ENCODE measurements around the gene EDC4. TPM values are rescaled to one million over a fixed set of nuclear protein-coding genes. Genes with fewer than 3 reads are reported as not detected.

Gene EDC4, protein sequence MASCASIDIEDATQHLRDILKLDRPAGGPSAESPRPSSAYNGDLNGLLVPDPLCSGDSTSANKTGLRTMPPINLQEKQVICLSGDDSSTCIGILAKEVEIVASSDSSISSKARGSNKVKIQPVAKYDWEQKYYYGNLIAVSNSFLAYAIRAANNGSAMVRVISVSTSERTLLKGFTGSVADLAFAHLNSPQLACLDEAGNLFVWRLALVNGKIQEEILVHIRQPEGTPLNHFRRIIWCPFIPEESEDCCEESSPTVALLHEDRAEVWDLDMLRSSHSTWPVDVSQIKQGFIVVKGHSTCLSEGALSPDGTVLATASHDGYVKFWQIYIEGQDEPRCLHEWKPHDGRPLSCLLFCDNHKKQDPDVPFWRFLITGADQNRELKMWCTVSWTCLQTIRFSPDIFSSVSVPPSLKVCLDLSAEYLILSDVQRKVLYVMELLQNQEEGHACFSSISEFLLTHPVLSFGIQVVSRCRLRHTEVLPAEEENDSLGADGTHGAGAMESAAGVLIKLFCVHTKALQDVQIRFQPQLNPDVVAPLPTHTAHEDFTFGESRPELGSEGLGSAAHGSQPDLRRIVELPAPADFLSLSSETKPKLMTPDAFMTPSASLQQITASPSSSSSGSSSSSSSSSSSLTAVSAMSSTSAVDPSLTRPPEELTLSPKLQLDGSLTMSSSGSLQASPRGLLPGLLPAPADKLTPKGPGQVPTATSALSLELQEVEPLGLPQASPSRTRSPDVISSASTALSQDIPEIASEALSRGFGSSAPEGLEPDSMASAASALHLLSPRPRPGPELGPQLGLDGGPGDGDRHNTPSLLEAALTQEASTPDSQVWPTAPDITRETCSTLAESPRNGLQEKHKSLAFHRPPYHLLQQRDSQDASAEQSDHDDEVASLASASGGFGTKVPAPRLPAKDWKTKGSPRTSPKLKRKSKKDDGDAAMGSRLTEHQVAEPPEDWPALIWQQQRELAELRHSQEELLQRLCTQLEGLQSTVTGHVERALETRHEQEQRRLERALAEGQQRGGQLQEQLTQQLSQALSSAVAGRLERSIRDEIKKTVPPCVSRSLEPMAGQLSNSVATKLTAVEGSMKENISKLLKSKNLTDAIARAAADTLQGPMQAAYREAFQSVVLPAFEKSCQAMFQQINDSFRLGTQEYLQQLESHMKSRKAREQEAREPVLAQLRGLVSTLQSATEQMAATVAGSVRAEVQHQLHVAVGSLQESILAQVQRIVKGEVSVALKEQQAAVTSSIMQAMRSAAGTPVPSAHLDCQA (N-terminal part only)
- polyA plus RNA-seq (2011; rRNA removed) (21.0 and 35.3 TPM in 2 replicates), polyA plus RNA-seq (2017; fragmentation: RNase III; extraction: RNeasy Plus Mini Kit Qiagen cat#74134 plus additional on column Dnase treatment) (54.9 to 60.4 TPM (median 58.1 TPM) in 3 replicates), polyA minus RNA-seq (2011; rRNA and poly(A)+ RNA removed) (75.8 and 94.7 TPM in 2 replicates)
- polyA plus RNA-seq (2012; cell fraction: cytosol; rRNA removed), result 59.8 and 74.8 TPM in 2 replicates
- polyA plus RNA-seq (2012; cell fraction: nucleus; rRNA removed), result 294 and 395 TPM in 2 replicates

DNA sequence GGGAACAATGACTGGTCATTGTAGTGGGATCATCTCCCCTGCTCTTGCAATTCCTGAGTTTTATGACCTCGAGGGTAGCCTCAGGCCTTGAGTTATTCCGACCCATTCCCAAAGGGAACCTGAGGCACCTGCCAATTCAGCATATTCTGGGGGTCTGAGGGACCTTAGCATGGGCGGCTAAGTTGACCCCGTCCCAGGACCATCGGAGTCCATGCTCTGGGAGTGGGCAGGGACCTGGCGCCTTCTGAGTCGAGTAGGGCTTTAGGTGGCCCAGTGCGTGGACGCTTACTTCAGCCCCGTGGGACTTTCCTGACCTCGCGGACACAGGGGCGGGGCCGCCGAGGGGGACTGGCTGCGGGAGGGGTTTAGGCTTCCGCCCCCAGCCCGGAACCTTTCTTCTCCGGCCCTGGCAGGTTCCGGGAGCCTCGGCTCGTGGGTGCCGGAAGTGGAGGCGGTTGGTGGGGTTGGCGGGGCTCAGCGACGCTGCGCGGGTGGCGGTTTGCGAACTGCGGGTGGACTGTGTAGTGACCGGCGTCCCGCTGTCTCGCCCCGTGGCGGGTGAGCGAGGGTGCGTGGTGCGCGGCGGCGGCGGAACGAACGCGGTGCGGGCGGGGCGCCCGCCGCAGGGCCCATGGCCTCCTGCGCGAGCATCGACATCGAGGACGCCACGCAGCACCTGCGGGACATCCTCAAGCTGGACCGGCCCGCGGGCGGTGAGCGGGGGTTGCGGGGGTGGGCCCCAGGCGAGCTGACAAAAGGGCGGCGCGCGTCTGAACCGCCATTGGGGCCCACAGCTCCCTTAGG lies at the start of gene EDC4:
Gene EDC4 (plus strand): TSS at position 422 of the 804 bp plus-strand sequence. CDS start 210 bp downstream, at position 632.
- 5% methylated on average over 56 of the region's 72 CpGs for WGBS (ENCODE audit: missing lambda C conversion rate)
- peak; percentile 87 to 92 for ATAC-seq
- Histone ChIP-seq H3K27ac (peak within 1 kb of the TSS; percentile 95 to 97), H3K9me3 (no peaks in the 10 kb centered on the region), H3K4me1 (peaks cover 24% of the 10 kb centered on the region; the same call in 2 of the 3 replicates), H3K4me2 (peak within 1 kb of the TSS; percentile 99), H3K4me3 (peak within 1 kb of the TSS; percentile 99)
- ChIA-PET CTCF (interaction anchor here (0.9 to 17.4 kb wide), 7 partner anchors 10 to 200 kb away, joined by 3 to 370 read pairs (median 12); partner anchors contain the start of genes CTRL, NRN1L and PSMB10), POLR2A (interaction anchor here (0.8 to 0.9 kb wide), 2 partner anchors 10 to 27 kb away, joined by 4 to 5 read pairs; no protein-coding TSS in a partner anchor)
- FAIRE-seq, result no peak
- peak; percentile 83 to 89 for DNase-seq (ENCODE audit: low read depth in 1 of 2, low spot score in 1 of 2)
- no peak for TF ChIP-seq ZFP36 (IDR thresholded peaks at IDR 0.05; ENCODE audit: borderline replicate concordance, partially characterized antibody)
- no peak for TF ChIP-seq FOXS1 (CRISPR knock-in tag; IDR thresholded peaks at IDR 0.05)
- TF ChIP-seq MAFK (IDR thresholded peaks at IDR 0.05; ENCODE audit: partially characterized antibody), result peak; percentile 77
- peak; percentile 83 for TF ChIP-seq POLR2A (IDR thresholded peaks at IDR 0.05; ENCODE audit: low read length)
- TF ChIP-seq FOSB (CRISPR knock-in tag; IDR thresholded peaks at IDR 0.05), result peak; percentile 77
- TF ChIP-seq HOXB13 (CRISPR knock-in tag; IDR thresholded peaks at IDR 0.05; ENCODE audit: low read depth), result no peak
- TF ChIP-seq EHMT2 (IDR thresholded peaks at IDR 0.05; ENCODE audit: low read depth), result no peak
- TF ChIP-seq NFE2L2 (conservative IDR thresholded peaks at IDR 0.05; ENCODE audit: low read length), result no peak
- 0 out of 2 replicates have a peak, but pooled peaks have one; percentile 64 for TF ChIP-seq POLR2AphosphoS2 (conservative IDR thresholded peaks at IDR 0.05; ENCODE audit: low read length)
- no peak for TF ChIP-seq CBX8 (IDR thresholded peaks at IDR 0.05)
- no peak for TF ChIP-seq HOXA7 (CRISPR knock-in tag; IDR thresholded peaks at IDR 0.05)
- TF ChIP-seq SMC3 (IDR thresholded peaks at IDR 0.05), result 0 out of 3 replicates have a peak, but pooled peaks have one; percentile 17
- no peak; the same call in 1 of the 2 replicates for TF ChIP-seq TP53 (CRISPR knock-in tag; IDR thresholded peaks at IDR 0.05)
- TF ChIP-seq RFX5 (IDR thresholded peaks at IDR 0.05), result no peak
- TF ChIP-seq, protein P1, sequence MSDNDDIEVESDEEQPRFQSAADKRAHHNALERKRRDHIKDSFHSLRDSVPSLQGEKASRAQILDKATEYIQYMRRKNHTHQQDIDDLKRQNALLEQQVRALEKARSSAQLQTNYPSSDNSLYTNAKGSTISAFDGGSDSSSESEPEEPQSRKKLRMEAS (IDR thresholded peaks at IDR 0.05), result peak; percentile 88
- TF ChIP-seq, protein P2, sequence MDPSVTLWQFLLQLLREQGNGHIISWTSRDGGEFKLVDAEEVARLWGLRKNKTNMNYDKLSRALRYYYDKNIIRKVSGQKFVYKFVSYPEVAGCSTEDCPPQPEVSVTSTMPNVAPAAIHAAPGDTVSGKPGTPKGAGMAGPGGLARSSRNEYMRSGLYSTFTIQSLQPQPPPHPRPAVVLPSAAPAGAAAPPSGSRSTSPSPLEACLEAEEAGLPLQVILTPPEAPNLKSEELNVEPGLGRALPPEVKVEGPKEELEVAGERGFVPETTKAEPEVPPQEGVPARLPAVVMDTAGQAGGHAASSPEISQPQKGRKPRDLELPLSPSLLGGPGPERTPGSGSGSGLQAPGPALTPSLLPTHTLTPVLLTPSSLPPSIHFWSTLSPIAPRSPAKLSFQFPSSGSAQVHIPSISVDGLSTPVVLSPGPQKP (IDR thresholded peaks at IDR 0.05; ENCODE audit: low read depth, low read length), result 0 out of 2 replicates have a peak, but pooled peaks have one; percentile 55
- TF ChIP-seq, protein P3, sequence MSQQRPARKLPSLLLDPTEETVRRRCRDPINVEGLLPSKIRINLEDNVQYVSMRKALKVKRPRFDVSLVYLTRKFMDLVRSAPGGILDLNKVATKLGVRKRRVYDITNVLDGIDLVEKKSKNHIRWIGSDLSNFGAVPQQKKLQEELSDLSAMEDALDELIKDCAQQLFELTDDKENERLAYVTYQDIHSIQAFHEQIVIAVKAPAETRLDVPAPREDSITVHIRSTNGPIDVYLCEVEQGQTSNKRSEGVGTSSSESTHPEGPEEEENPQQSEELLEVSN (IDR thresholded peaks at IDR 0.05; ENCODE audit: borderline replicate concordance, low read depth), result peak; percentile 47; the same call in 1 of the 2 replicates
- TF ChIP-seq RCOR1 (IDR thresholded peaks at IDR 0.05; ENCODE audit: low read depth, low read length), result no peak
- TF ChIP-seq TFCP2L1 (CRISPR knock-in tag; IDR thresholded peaks at IDR 0.05), result peak; percentile 40; the same call in 1 of the 2 replicates
- TF ChIP-seq KDM1A (IDR thresholded peaks at IDR 0.05; ENCODE audit: low read depth), result no peak
- peak; percentile 76 for TF ChIP-seq KDM5A (IDR thresholded peaks at IDR 0.05)
- peak; percentile 12; the same call in 1 of the 2 replicates for TF ChIP-seq ZC3H11A (IDR thresholded peaks at IDR 0.05)
- TF ChIP-seq, protein P4, sequence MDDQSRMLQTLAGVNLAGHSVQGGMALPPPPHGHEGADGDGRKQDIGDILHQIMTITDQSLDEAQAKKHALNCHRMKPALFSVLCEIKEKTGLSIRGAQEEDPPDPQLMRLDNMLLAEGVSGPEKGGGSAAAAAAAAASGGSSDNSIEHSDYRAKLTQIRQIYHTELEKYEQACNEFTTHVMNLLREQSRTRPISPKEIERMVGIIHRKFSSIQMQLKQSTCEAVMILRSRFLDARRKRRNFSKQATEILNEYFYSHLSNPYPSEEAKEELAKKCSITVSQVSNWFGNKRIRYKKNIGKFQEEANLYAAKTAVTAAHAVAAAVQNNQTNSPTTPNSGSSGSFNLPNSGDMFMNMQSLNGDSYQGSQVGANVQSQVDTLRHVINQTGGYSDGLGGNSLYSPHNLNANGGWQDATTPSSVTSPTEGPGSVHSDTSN (IDR thresholded peaks at IDR 0.05), result peak; percentile 82
- no peak for TF ChIP-seq NR3C1 (IDR thresholded peaks at IDR 0.05)
- peak in 1 of 2 experiments; percentile 7; a peak in 1 of 5 replicates for TF ChIP-seq EP300 (IDR thresholded peaks at IDR 0.05)
- TF ChIP-seq, protein P5, sequence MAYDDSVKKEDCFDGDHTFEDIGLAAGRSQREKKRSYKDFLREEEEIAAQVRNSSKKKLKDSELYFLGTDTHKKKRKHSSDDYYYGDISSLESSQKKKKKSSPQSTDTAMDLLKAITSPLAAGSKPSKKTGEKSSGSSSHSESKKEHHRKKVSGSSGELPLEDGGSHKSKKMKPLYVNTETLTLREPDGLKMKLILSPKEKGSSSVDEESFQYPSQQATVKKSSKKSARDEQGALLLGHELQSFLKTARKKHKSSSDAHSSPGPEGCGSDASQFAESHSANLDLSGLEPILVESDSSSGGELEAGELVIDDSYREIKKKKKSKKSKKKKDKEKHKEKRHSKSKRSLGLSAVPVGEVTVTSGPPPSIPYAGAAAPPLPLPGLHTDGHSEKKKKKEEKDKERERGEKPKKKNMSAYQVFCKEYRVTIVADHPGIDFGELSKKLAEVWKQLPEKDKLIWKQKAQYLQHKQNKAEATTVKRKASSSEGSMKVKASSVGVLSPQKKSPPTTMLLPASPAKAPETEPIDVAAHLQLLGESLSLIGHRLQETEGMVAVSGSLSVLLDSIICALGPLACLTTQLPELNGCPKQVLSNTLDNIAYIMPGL (CRISPR knock-in tag; IDR thresholded peaks at IDR 0.05; ENCODE audit: borderline replicate concordance), result no peak
- TF ChIP-seq MAZ (IDR thresholded peaks at IDR 0.05; ENCODE audit: borderline replicate concordance, low read depth, low read length), result peak; percentile 90
- peak; percentile 79 for TF ChIP-seq PHF8 (IDR thresholded peaks at IDR 0.05; ENCODE audit: borderline replicate concordance, low read depth)
- TF ChIP-seq HOXB5 (CRISPR knock-in tag; IDR thresholded peaks at IDR 0.05), result no peak

All from A549 (cell line).